Gastrocnemius medialis (tissue), 4 donors: Measurements from ENCODE around the gene TMEM229A. TPM values are rescaled to one million over a fixed set of nuclear protein-coding genes. Genes with fewer than 3 reads are reported as not detected.
"Not testable (repeated sequence)": the region's sequence is repeated elsewhere in the genome, so short reads cannot be mapped to it uniquely, and the experiment has no call there.

Experiments
- ATAC-seq, 2 donors: fragments of 150-250 bp; one replicate each; pipeline ENCODE4 v1.9.1; 2016
- DNase-seq, 2 donors: peaks; one replicate each; pipeline ENCODE4 v3.0.0-alpha.2; 2019
- H3K27ac ChIP-seq, 4 donors: fragments of 200-600 bp; sonication (generic); 1 replicate in 1 of 4; 2 replicates in 3 of 4; pipeline ENCODE4 v1.5.1; 2016 to 2018; ENCODE audit warnings: mild to moderate bottlenecking in 2 of 4, moderate library complexity in 1 of 4
- H3K27me3 ChIP-seq, 3 donors: fragments of 200-600 bp; sonication (generic) in 2 of 3; 1 replicate in 1 of 3; 2 replicates in 2 of 3; pipeline versions ENCODE4 v1.5.1 to v1.6.0; 2016 to 2019; ENCODE audit warnings: mild to moderate bottlenecking in 1 of 3, moderate library complexity in 1 of 3
- H3K36me3 ChIP-seq, 2 donors: fragments of 200-600 bp; sonication (generic) in 1 of 2; one replicate each; pipeline ENCODE4 v1.5.1; 2017 to 2018
- H3K4me1 ChIP-seq, 2 donors: fragments of 200-600 bp; sonication (generic) in 1 of 2; one replicate each; pipeline ENCODE4 v1.5.1; 2016 to 2017; ENCODE audit warnings: mild to moderate bottlenecking in 2 of 2
- H3K4me3 ChIP-seq, 4 donors: fragments of 200-600 bp; sonication (generic) in 3 of 4; 1 replicate in 1 of 4; 2 replicates in 3 of 4; pipeline ENCODE4 v1.5.1; 2016 to 2019; ENCODE audit warnings: mild to moderate bottlenecking in 2 of 4
- H3K9me3 ChIP-seq, 3 donors: fragments of 200-600 bp; sonication (generic) in 2 of 3; 1 replicate in 1 of 3; 2 replicates in 2 of 3; pipeline ENCODE4 v1.5.1; 2016 to 2019
- POLR2A ChIP-seq, 2 donors: fragments of 450-650 bp; IDR thresholded peaks; one replicate each; pipeline ENCODE4 v1.6.1; 2017; ENCODE audit warnings: antibody characterized with exemption in 2 of 2, mild to moderate bottlenecking in 2 of 2, moderate library complexity in 2 of 2
- in situ Hi-C, 4 donors: fragments of 200-750 bp; cut with MboI; loops; one replicate each; pipeline versions ENCODE4 v1.15.0 to v1.8.0; 2017; ENCODE audit warnings: low sequenced_read_pairs in 4 of 4
- intact Hi-C: fragments of 100-400 bp; cut with DNase I; formaldehyde crosslinking; loops from one replicate; pipeline ENCODE4 v1.15.1; 2023; ENCODE audit warnings: low total_unique reads
- total RNA-seq, 4 donors: library from RNA; depleted of rRNA; stranded (reverse); fragments of >200 nt; gene quantifications; one replicate each; pipeline versions ENCODE4 v1.1.0 to v1.2.3, GENCODE V29; 2016
- TF ChIP-seq, protein P1 (sequence below), 5 experiments: fragments of 450-650 bp in 3 of 5; fragments of 200-600 bp in 2 of 5; sonication (generic) in 2 of 5; IDR thresholded peaks in 4 of 5; conservative IDR thresholded peaks in 1 of 5; 1 replicate in 4 of 5; 2 replicates in 1 of 5; pipeline ENCODE4 v1.5.1; 2016 to 2019; ENCODE audit warnings: antibody characterized with exemption in 5 of 5, mild to moderate bottlenecking in 3 of 5, moderate library complexity in 3 of 5

The TMEM229A gene
- total RNA-seq, 4 donors from 2014 or later = not detected

DNA sequence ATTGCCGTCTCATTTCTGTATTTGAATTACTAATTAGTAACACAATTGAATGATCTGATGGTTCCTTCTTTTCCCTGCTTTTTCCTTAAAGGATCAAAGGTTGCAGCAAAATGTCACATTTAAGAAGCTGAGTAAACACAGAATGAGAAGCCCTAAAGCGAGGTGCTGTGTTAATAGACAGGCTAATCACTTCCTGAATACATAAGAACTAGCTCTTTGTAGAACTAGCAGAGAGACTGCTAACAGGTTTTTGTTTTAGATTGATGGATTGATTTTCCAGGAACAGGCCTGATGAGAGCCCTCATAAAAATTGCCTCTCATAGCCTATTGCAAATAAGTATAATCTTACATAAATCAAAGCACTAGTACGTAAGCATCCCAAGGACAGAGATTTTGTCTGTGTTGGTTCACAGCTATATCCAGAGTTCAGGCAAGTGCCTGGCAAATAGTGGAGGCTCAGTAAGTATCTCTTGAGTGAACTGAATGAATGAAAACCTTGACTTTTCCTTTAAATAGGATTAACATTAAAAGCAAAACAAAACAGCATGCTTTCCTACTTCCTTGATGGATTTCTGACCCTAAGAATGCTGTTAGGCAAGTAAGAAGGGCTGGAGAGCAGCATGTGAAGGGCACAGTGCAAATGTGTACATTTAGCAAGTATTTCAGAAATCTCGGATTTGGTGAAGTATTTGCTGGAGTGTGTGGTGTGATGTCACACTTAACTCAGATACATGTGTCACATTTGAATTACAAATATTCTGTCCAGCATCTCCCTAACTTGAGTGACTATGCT is 3.3 kb downstream of the TMEM229A start:
- Histone ChIP-seq H3K27me3 (peaks cover 14 to 27% (median 22%) of the 10 kb centered on the region in 3 donors), H3K36me3 (no peaks in the 10 kb centered on the region), H3K4me1 (peaks cover 8 to 10% of the 10 kb centered on the region in 2 donors), H3K9me3 (no peaks in the 10 kb centered on the region), H3K27ac (no peak overlapping the region), H3K4me3 (no peak overlapping the region)
- intact Hi-C loops (no loop called here), in situ Hi-C loops (no loop called here)
- TF ChIP-seq, protein P1, sequence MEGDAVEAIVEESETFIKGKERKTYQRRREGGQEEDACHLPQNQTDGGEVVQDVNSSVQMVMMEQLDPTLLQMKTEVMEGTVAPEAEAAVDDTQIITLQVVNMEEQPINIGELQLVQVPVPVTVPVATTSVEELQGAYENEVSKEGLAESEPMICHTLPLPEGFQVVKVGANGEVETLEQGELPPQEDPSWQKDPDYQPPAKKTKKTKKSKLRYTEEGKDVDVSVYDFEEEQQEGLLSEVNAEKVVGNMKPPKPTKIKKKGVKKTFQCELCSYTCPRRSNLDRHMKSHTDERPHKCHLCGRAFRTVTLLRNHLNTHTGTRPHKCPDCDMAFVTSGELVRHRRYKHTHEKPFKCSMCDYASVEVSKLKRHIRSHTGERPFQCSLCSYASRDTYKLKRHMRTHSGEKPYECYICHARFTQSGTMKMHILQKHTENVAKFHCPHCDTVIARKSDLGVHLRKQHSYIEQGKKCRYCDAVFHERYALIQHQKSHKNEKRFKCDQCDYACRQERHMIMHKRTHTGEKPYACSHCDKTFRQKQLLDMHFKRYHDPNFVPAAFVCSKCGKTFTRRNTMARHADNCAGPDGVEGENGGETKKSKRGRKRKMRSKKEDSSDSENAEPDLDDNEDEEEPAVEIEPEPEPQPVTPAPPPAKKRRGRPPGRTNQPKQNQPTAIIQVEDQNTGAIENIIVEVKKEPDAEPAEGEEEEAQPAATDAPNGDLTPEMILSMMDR (IDR thresholded peaks at IDR 0.05 in 4 of 5, conservative IDR thresholded peaks at IDR 0.05 in 1 of 5) = no peak
- TF ChIP-seq POLR2A (IDR thresholded peaks at IDR 0.05) = no peak
- DNase-seq (no peak), ATAC-seq (no peak)

DNA sequence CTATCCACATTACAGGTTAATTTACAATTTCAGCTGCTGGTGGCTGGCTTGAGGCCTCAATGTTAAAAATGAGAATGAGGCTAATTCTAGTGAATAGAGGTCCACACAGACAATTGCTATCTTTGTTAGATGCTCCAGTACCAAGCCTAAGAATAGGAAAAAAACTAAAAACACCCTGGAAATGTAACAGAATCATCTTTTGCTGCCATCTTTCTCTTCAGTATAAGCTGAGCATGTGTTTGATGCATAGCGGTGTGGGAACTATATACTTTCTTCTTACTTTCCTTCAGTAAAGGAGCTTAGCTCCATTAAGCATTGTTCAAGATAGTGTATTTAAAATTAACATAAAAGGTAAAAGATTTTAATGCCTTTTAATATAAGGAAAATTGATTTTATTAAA is 5.6 kb downstream of the TMEM229A start:
- Histone ChIP-seq H3K9me3 (no peaks in the 10 kb centered on the region), H3K36me3 (no peaks in the 10 kb centered on the region), H3K4me3 (no peak overlapping the region), H3K27me3 (peaks cover 14 to 24% (median 22%) of the 10 kb centered on the region in 3 donors), H3K27ac (no peak overlapping the region), H3K4me1 (peaks cover under 1 to 5% of the 10 kb centered on the region in 2 donors)
- DNase-seq (no peak), ATAC-seq (no peak)
- in situ Hi-C loops (no loop called here), intact Hi-C loops (no loop called here)
- TF ChIP-seq, protein P1 (IDR thresholded peaks at IDR 0.05 in 4 of 5, conservative IDR thresholded peaks at IDR 0.05 in 1 of 5) = no peak

DNA sequence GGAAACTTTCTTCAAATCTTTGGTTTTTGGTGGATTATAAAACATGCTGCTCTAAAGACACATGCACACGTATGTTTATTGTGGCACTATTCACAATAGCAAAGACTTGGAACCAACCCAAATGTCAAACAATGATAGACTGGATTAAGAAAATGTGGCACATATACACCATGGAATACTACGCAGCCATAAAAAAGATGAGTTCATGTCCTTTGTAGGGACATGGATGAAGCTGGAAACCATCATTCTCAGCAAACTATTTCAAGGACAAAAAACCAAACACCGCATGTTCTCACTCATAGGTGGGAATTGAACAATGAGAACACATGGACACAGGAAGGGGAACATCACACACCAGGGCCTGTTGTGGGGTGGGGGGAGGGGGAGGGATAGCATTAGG is 8.5 kb downstream of the TMEM229A start:
- H3K27ac ChIP-seq, DNase-seq, intact Hi-C loops, in situ Hi-C loops, ATAC-seq, H3K27me3 ChIP-seq, H3K4me3 ChIP-seq, H3K9me3 ChIP-seq, H3K36me3 ChIP-seq, H3K4me1 ChIP-seq: not testable (repeated sequence)

DNA sequence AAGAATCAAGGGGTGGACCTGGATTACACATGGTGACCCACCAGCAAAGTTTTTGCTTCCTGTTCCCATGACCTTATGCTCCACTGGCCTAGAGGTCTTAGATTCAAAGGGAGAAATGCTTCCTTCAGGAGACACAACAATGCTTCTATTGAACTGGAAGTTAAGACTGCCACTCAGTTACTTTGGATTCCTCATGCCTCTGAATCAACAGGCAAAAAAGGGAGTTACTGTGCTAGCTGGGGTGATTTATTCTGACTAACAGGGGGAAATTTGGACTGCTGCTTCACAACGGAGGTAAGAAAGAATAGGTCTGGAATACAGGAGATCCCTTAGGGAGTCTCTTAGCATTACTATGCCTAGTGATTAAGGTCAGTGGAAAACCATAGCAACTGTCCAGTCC is 10.3 kb downstream of the TMEM229A start:
- no peaks in the 10 kb centered on the region for H3K4me1 ChIP-seq
- no peaks in the 10 kb centered on the region for H3K36me3 ChIP-seq
- H3K9me3 ChIP-seq = no peaks in the 10 kb centered on the region
- ATAC-seq (no peak), DNase-seq (no peak)
- no peak for TF ChIP-seq POLR2A (IDR thresholded peaks at IDR 0.05)
- TF ChIP-seq, protein P1 (IDR thresholded peaks at IDR 0.05 in 4 of 5, conservative IDR thresholded peaks at IDR 0.05 in 1 of 5) = no peak
- intact Hi-C loops = no loop called here
- in situ Hi-C loops = no loop called here
- no peak overlapping the region for H3K4me3 ChIP-seq
- H3K27ac ChIP-seq = no peak overlapping the region
- no peaks in the 10 kb centered on the region for H3K27me3 ChIP-seq

DNA sequence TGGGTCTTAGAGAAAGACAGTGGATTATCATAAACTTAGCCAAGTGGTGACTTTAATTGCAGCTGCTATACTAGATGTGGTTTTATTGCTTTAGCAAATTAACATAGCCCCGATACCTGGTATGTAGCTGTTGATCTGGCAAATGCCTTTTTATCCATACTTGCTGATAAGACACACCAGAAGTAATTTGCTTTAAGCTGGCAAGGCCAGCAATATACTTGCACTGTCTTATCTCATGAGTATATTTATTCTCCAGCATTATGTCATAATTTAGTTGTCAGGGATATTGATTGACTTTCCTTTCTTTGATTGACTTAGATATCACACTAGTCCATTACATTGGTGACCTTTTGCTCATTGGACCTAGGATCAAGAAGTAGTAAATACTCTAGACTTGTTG is 12.8 kb downstream of the TMEM229A start:
- H3K9me3 ChIP-seq = no peaks in the 10 kb centered on the region
- H3K36me3 ChIP-seq = no peaks in the 10 kb centered on the region
- no peak for TF ChIP-seq POLR2A (IDR thresholded peaks at IDR 0.05)
- TF ChIP-seq, protein P1 (IDR thresholded peaks at IDR 0.05 in 4 of 5, conservative IDR thresholded peaks at IDR 0.05 in 1 of 5) = no peak
- in situ Hi-C loops = no loop called here
- no peak overlapping the region for H3K4me3 ChIP-seq
- H3K4me1 ChIP-seq = no peaks in the 10 kb centered on the region
- no peaks in the 10 kb centered on the region for H3K27me3 ChIP-seq
- H3K27ac ChIP-seq = no peak overlapping the region
- DNase-seq (no peak), ATAC-seq (no peak)
- intact Hi-C loops = no loop called here
